ENCODE measurements around the gene THOC6.
A peak's percentile ranks its signal among the peaks of the same experiment; 100 is the strongest.

- TF ChIP-seq CTCF (IDR thresholded peaks at IDR 0.05; ENCODE audit: low read depth, low read length, missing input control) (no peak), JUND (IDR thresholded peaks at IDR 0.05) (peak; percentile 77 to 97), ZBTB33 (IDR thresholded peaks at IDR 0.05) (no peak), RXRA (IDR thresholded peaks at IDR 0.05) (no peak), REST (IDR thresholded peaks at IDR 0.05) (no peak), TAF1 (conservative IDR thresholded peaks at IDR 0.05) (no peak), SP1 (IDR thresholded peaks at IDR 0.05) (no peak), YY1 (IDR thresholded peaks at IDR 0.05) (peak; percentile 11), ATF3 (IDR thresholded peaks at IDR 0.05) (peak; percentile 50), RAD21 (IDR thresholded peaks at IDR 0.05) (no peak), MAX (IDR thresholded peaks at IDR 0.05) (no peak), FOXA2 (IDR thresholded peaks at IDR 0.05) (no peak)
These were observed 3.0 kb upstream of the THOC6 start for GRCh38 chr16:3020604-3021448.
